Measurements from ENCODE around the gene MAMDC4. TPM values are rescaled to one million over a fixed set of nuclear protein-coding genes. Genes with fewer than 3 reads are reported as not detected.

The MAMDC4 gene
- total and polyA plus RNA-seq, 2 of the 8 experiments (the other 6 are each of a cell fraction or from before 2014, with no cell fraction given) = 3.1 to 4.5 TPM

DNA sequence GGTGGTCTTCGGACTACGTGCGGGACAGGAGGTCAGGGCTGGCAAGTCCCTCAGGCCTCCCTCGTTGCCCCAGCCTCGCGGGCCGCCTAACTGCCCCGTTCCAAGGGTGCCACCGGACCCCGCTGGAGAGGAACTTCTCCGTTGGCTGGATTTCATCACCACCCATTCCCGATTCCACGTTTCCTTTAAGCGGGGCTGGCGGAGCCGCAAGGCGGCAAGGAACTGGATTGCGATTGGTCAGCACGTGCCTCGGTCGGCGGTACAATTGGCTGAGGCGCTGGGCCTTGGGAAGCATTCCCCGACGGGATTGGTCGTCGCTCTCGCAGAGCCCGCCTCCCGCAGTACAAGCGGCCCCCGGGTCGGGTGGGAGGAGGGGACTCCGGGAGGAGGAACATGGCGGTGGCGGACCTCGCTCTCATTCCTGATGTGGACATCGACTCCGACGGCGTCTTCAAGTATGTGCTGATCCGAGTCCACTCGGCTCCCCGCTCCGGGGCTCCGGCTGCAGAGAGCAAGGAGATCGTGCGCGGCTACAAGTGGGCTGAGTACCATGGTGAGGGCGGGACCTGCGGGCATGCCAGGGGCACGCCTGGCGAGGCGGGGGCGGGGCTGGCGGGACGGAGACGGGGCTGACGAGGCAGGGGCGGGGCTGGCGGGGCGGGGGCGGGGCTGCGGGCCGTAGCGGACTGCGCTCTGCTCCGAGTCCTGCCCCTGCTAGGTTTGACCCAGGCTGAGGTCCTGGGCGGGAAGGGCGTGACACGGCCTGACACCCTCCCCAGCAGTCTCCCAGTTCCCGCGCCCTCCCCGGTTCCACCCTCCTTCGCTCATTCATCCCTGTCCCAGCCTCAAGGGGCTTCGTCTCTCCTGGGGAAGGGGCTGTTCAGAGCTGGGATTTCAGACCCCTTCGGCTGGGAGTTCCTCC lies 2.8 kb upstream of the MAMDC4 start, which contains the start of gene PHPT1:
Gene PHPT1, plus strand, starts transcription at position 372 of the 922 bp plus-strand sequence. Its CDS starts 22 bp downstream, at position 394.
- Histone ChIP-seq H2BK20ac (ENCODE audit: low read length) (no peak within 1 kb of the TSS), H2BK120ac (replicated peaks; ENCODE audit: low read depth, low read length) (peak within 1 kb of the TSS; percentile 97), H3K9ac (replicated peaks in 1 of 4; ENCODE audit: extremely low read depth in 1 of 4, low read depth in 3 of 4, low read length in 3 of 4) (peak within 1 kb of the TSS; percentile 72 to 89 (median 88)), H4K8ac (ENCODE audit: extremely low read depth, insufficient read depth, low read length) (peak within 1 kb of the TSS; percentile 97), H3K56ac (replicated peaks; ENCODE audit: insufficient read length, low read depth, low read length) (peak within 1 kb of the TSS; percentile 100), H2BK12ac (ENCODE audit: low read depth, low read length) (peak within 1 kb of the TSS; percentile 1; the same call in 1 of the 2 replicates), H3K4me1 (replicated peaks in 1 of 4; ENCODE audit: control insufficient read depth in 3 of 4, insufficient read depth in 4 of 4, low read length in 3 of 4) (peaks cover 0 to 18% (median 8%) of the 10 kb centered on the region in 4 experiments; a peak in 5 of 7 replicates), H3K9me3 (ENCODE audit: insufficient read depth in 2 of 2, low read depth in 1 of 2, low read length in 1 of 2) (no peaks in the 10 kb centered on the region; a peak in 1 of 4 replicates), H4K91ac (replicated peaks; ENCODE audit: insufficient read length, low read length) (peak within 1 kb of the TSS; percentile 100), H2AK5ac (ENCODE audit: low read depth, low read length) (no peak within 1 kb of the TSS), H3K79me1 (ENCODE audit: low read depth, low read length) (no peaks in the 10 kb centered on the region; the same call in 1 of the 2 replicates), H2AFZ (ENCODE audit: low read length) (no peak within 1 kb of the TSS), H3K27ac (ENCODE audit: low read depth, low read length) (peak within 1 kb of the TSS; percentile 90), H3K4ac (replicated peaks; ENCODE audit: insufficient read length, low read depth, low read length) (peak within 1 kb of the TSS; percentile 100), H3K18ac (ENCODE audit: extremely low read depth, low read length) (peak within 1 kb of the TSS; percentile 99), H4K5ac (ENCODE audit: insufficient read length, low read depth, low read length) (peak within 1 kb of the TSS; percentile 100), H3K4me2 (ENCODE audit: insufficient read depth in 1 of 2, low read depth in 2 of 2, low read length in 2 of 2) (peak within 1 kb of the TSS; percentile 75 to 98), H3K4me3 (ENCODE audit: extremely low read depth in 1 of 4, insufficient read depth in 2 of 4, low read depth in 3 of 4, low read length in 4 of 4) (peak within 1 kb of the TSS; percentile 81 to 89 (median 84)), H4K20me1 (replicated peaks in 1 of 2; ENCODE audit: control insufficient read depth in 1 of 2, insufficient read depth in 2 of 2, low read length in 2 of 2) (peaks cover 7% of the 10 kb centered on the region in 2 experiments), H2BK15ac (ENCODE audit: low read length) (peak within 1 kb of the TSS; percentile 95; the same call in 1 of the 2 replicates), H3K36me3 (ENCODE audit: control insufficient read depth in 2 of 4, insufficient read depth in 4 of 4, low read length in 3 of 4) (peaks cover 0 to 7% (median 3%) of the 10 kb centered on the region in 4 experiments; a peak in 4 of 8 replicates), H2BK5ac (ENCODE audit: low read depth, low read length) (peak within 1 kb of the TSS; percentile 98), H3K23ac (ENCODE audit: insufficient read length) (no peak within 1 kb of the TSS), H3K27me3 (replicated peaks in 1 of 4; ENCODE audit: control insufficient read depth in 3 of 4, extremely low read depth in 1 of 4, insufficient read depth in 3 of 4, low read length in 3 of 4) (peaks cover 2 to 12% (median 7%) of the 10 kb centered on the region in 4 experiments; a peak in 6 of 7 replicates), H3K14ac (ENCODE audit: insufficient read length) (peak within 1 kb of the TSS; percentile 80), H3K79me2 (ENCODE audit: control insufficient read depth in 1 of 2, insufficient read depth in 2 of 2, low read length in 2 of 2) (no peaks in the 10 kb centered on the region), H3K23me2 (ENCODE audit: low read depth, low read length) (peaks cover 13% of the 10 kb centered on the region)
- 4% methylated on average over 42 of the region's 77 CpGs; no CpG with 5 or more reads in 1 of the 2 experiments for WGBS, 2 experiments (ENCODE audit: extremely low coverage in 1 of 2, insufficient coverage in 1 of 2, insufficient read length in 1 of 2, insufficient replicate concordance in 2 of 2, low coverage in 1 of 2, low lambda C conversion rate in 2 of 2, missing lambda C conversion rate in 1 of 2)
- ChIA-PET POLR2A (ENCODE audit: partially characterized antibody) (interaction anchor here (0.6 to 20.5 kb wide), 18 partner anchors 8 to 147 kb away, joined by 3 to 248 read pairs (median 4); partner anchors contain the start of genes AJM1, CLIC3, EDF1 and FBXW5), CTCF (ENCODE audit: partially characterized antibody) (interaction anchor here (1.2 to 2.6 kb wide), 4 partner anchors 8 to 98 kb away, joined by 4 to 7 read pairs (median 6); partner anchors contain the start of genes C8G and FBXW5)
- FAIRE-seq (peak; percentile 94), DNase-seq (ENCODE audit: low read depth in 1 of 2, low spot score in 2 of 2) (peak; percentile 98)
- no peak for TF ChIP-seq CBX5 (IDR thresholded peaks at IDR 0.05; ENCODE audit: low read depth, low read length)
- TF ChIP-seq ZNF274 (IDR thresholded peaks at IDR 0.05; ENCODE audit: borderline replicate concordance, extremely low read depth, low read length) = no peak

Measured in H1 (cell line).